ENCODE measurements around the gene WNK2. TPM values are rescaled to one million over a fixed set of nuclear protein-coding genes. Genes with fewer than 3 reads are reported as not detected.

The WNK2 gene
- polyA plus RNA-seq, 3 donors, result 0.40 TPM; not detected in 2

DNA sequence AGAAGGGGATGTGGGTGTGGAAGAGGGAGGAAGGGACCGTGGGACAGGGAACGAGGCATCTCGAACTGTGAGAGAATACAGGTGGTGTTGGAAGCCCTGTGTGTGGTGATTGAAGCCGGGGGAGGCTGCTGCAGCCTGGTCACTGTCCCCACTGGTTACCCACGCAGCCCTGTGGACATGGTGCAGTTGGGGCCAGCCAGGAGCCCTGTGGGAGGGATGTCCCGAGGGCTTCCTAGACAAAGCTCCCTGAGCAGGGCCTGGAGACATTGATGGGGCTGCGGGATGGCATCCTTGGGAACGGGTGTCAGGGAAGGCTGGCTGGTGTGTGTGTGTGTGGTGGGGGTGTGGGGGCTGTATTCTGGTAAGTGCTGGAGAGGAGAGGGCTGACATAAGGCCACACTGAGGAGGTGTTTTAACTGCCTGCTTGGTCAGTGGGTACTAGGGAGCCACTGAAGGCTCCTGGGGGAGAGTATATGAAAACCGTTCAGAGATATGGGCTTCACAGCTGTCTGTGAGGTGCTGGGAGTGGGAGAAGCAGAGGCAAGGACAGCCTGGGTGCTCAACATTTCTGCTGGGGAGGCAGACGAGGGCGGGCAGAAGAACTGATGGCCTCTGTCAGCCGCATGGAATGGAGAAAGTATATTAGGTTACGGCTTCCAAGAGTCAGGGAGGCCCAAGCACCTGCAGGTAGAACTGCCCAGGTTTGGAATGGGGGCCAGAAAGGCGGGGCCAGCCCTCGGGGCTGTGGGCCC, 20.0 kb downstream of the WNK2 start:
- TF ChIP-seq CTCF (IDR thresholded peaks at IDR 0.05), result no peak
- H3K4me3 Mint-ChIP-seq, result no peak overlapping the region
- no peaks in the 10 kb centered on the region for H3K36me3 Mint-ChIP-seq
- Histone ChIP-seq H3K4me3 (replicated peaks in 1 of 3; ENCODE audit: low read depth in 2 of 3, low read length in 3 of 3) (no peak overlapping the region), H3K4me2 (replicated peaks; ENCODE audit: extremely low read depth, low read length, poor library complexity, severe bottlenecking) (no peak overlapping the region), H3K27ac (ENCODE audit: low read depth in 1 of 2, low read length in 2 of 2) (no peak overlapping the region), H3K4me1 (ENCODE audit: control insufficient read depth in 1 of 2, insufficient read depth in 2 of 2, low read length in 2 of 2) (no peaks in the 10 kb centered on the region), H4K20me1 (ENCODE audit: insufficient read depth, low read length) (no peaks in the 10 kb centered on the region), H3K27me3 (ENCODE audit: control insufficient read depth in 2 of 2, insufficient read depth in 2 of 2, low read length in 2 of 2) (no peaks in the 10 kb centered on the region), H3K36me3 (replicated peaks in 1 of 2; ENCODE audit: control insufficient read depth in 1 of 2, insufficient read depth in 2 of 2, low read length in 2 of 2) (no peaks in the 10 kb centered on the region), H3K79me2 (ENCODE audit: insufficient read depth, low read length) (no peaks in the 10 kb centered on the region), H3K9me3 (replicated peaks in 1 of 2; ENCODE audit: control insufficient read depth in 1 of 2, insufficient read depth in 1 of 2, low read length in 2 of 2) (peaks cover 0 to 4% of the 10 kb centered on the region in 2 donors), H2AFZ (ENCODE audit: insufficient read depth, low read depth, low read length, poor library complexity, severe bottlenecking) (no peak overlapping the region), H3K9ac (ENCODE audit: insufficient read depth, low read length, poor library complexity, severe bottlenecking) (no peak overlapping the region)
- DNase-seq, result no peak
- peaks cover 0 to 5% (median 3%) of the 10 kb centered on the region in 7 donors for H3K9me3 Mint-ChIP-seq
- H3K27me3 Mint-ChIP-seq (ENCODE audit: low read depth in 3 of 3), result peaks cover 10 to 19% (median 10%) of the 10 kb centered on the region in 3 donors
- no peaks in the 10 kb centered on the region for H3K4me1 Mint-ChIP-seq
- intact Hi-C loops (cut with micrococcal nuclease), result no loop called here
- 87% methylated on average over 15 of the region's 15 CpGs for WGBS (ENCODE audit: insufficient coverage)
- H3K27ac Mint-ChIP-seq, result no peak overlapping the region

DNA sequence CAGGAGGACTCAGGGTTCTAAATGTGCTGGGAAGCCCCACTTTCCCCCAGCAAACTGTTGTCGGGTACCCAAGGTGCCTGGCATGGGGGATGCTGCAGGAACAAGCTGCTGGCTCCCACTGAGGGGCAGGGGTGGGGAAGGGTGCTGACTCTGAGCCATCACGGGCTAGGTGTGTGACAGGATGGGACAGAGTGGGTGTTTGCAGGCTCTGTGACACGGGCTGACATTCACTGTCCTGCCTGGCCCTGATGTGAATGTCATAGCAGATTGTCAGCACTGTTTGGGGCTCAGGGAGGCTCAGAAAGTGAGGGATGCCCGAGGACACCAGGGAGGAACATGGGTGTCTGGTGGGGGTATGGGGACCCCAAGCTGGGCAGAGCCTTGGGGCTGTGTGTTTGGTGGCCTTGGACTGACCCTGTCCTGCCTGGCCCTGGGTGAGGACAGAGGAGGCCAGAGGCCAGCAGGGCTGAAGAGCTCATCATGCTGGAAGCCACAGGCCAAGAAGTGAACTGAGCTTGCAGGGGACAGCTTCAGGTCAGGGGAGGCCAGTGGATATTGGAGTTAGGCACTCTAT, 20.6 kb downstream of the WNK2 start:
- H3K27ac Mint-ChIP-seq, result no peak overlapping the region
- H3K27me3 Mint-ChIP-seq (ENCODE audit: low read depth in 3 of 3), result peaks cover 10 to 14% (median 12%) of the 10 kb centered on the region in 3 donors
- Histone ChIP-seq H2AFZ (ENCODE audit: insufficient read depth, low read depth, low read length, poor library complexity, severe bottlenecking) (no peak overlapping the region), H4K20me1 (ENCODE audit: insufficient read depth, low read length) (no peaks in the 10 kb centered on the region), H3K79me2 (ENCODE audit: insufficient read depth, low read length) (no peaks in the 10 kb centered on the region), H3K36me3 (replicated peaks in 1 of 2; ENCODE audit: control insufficient read depth in 1 of 2, insufficient read depth in 2 of 2, low read length in 2 of 2) (no peaks in the 10 kb centered on the region), H3K9ac (ENCODE audit: insufficient read depth, low read length, poor library complexity, severe bottlenecking) (no peak overlapping the region), H3K27ac (ENCODE audit: low read depth in 1 of 2, low read length in 2 of 2) (no peak overlapping the region), H3K4me1 (ENCODE audit: control insufficient read depth in 1 of 2, insufficient read depth in 2 of 2, low read length in 2 of 2) (no peaks in the 10 kb centered on the region), H3K9me3 (replicated peaks in 1 of 2; ENCODE audit: control insufficient read depth in 1 of 2, insufficient read depth in 1 of 2, low read length in 2 of 2) (peaks cover 0 to 4% of the 10 kb centered on the region in 2 donors), H3K4me3 (replicated peaks in 1 of 3; ENCODE audit: low read depth in 2 of 3, low read length in 3 of 3) (no peak overlapping the region), H3K4me2 (replicated peaks; ENCODE audit: extremely low read depth, low read length, poor library complexity, severe bottlenecking) (no peak overlapping the region), H3K27me3 (ENCODE audit: control insufficient read depth in 2 of 2, insufficient read depth in 2 of 2, low read length in 2 of 2) (no peaks in the 10 kb centered on the region)
- 89% methylated on average over 4 of the region's 4 CpGs for WGBS (ENCODE audit: insufficient coverage)
- no peaks in the 10 kb centered on the region for H3K4me1 Mint-ChIP-seq
- H3K36me3 Mint-ChIP-seq, result no peaks in the 10 kb centered on the region
- no peak for TF ChIP-seq CTCF (IDR thresholded peaks at IDR 0.05)
- peaks cover 0 to 5% (median 3%) of the 10 kb centered on the region in 7 donors for H3K9me3 Mint-ChIP-seq
- DNase-seq, result no peak
- H3K4me3 Mint-ChIP-seq, result no peak overlapping the region
- intact Hi-C loops (cut with micrococcal nuclease), result no loop called here

All from CD14-positive monocyte (primary cell).